ENCODE results near the gene DOCK10. TPM values are rescaled to one million over a fixed set of nuclear protein-coding genes. Genes with fewer than 3 reads are reported as not detected.

The DOCK10 gene
- total and polyA plus RNA-seq, 7 donors = 3.0 to 11.4 (median 5.4) TPM

DNA sequence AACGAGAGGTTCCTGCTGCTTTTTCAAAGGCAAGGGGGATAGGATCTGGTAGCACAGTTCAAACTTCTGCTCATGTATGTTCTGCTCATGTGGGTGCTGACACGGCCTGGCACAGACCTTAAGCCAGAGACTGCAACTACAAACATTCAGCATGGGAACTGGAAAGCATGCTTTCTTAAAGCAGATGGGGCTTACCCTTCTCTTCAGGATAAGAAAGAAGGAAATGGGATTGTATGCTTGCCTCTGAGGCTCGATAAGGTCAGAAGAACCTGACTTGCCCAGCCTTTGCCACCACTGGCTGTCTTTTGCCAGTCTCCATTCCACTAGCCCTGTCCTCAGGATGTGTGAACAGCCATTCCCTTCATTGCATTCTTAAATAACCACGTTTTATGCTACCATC is 10.7 kb downstream of the DOCK10 start:
- TF ChIP-seq POLR2AphosphoS5 (IDR thresholded peaks at IDR 0.05) (no peak), POLR2A (IDR thresholded peaks at IDR 0.05) (no peak), EP300 (IDR thresholded peaks at IDR 0.05) (no peak), CTCF (IDR thresholded peaks at IDR 0.05) (no peak)
- Histone ChIP-seq H3K4me1 (no peaks in the 10 kb centered on the region), H3K27ac (no peak overlapping the region), H3K36me3 (no peaks in the 10 kb centered on the region), H3K4me3 (no peak overlapping the region), H3K27me3 (no peaks in the 10 kb centered on the region), H3K9me3 (no peaks in the 10 kb centered on the region)
- no peak for DNase-seq
- WGBS, 2 donors = 64 to 69% methylated on average over 4 of the region's 4 CpGs
- intact Hi-C loops (cut with DNase I) = no loop called here

GRCh38 chr2:225030893-225031292 is 11.4 kb downstream of the DOCK10 start:
- Histone ChIP-seq H3K27me3 (no peaks in the 10 kb centered on the region), H3K4me1 (no peaks in the 10 kb centered on the region), H3K36me3 (no peaks in the 10 kb centered on the region), H3K9me3 (no peaks in the 10 kb centered on the region), H3K27ac (no peak overlapping the region), H3K4me3 (no peak overlapping the region)
- intact Hi-C loops (cut with DNase I) = no loop called here
- WGBS, 2 donors = 80 to 93% methylated on average over 1 of the region's 1 CpG
- no peak for DNase-seq
- TF ChIP-seq POLR2AphosphoS5 (IDR thresholded peaks at IDR 0.05) (no peak), CTCF (IDR thresholded peaks at IDR 0.05) (no peak), POLR2A (IDR thresholded peaks at IDR 0.05) (no peak), EP300 (IDR thresholded peaks at IDR 0.05) (no peak)

GRCh38 chr2:225030203-225030602 is 12.1 kb downstream of the DOCK10 start:
- H3K36me3 ChIP-seq = no peaks in the 10 kb centered on the region
- no peaks in the 10 kb centered on the region for H3K27me3 ChIP-seq
- no peaks in the 10 kb centered on the region for H3K9me3 ChIP-seq
- TF ChIP-seq POLR2A (IDR thresholded peaks at IDR 0.05) (no peak), CTCF (IDR thresholded peaks at IDR 0.05) (no peak), EP300 (IDR thresholded peaks at IDR 0.05) (no peak), POLR2AphosphoS5 (IDR thresholded peaks at IDR 0.05) (no peak)
- intact Hi-C loops (cut with DNase I) = no loop called here
- no peak overlapping the region for H3K4me3 ChIP-seq
- no peak for DNase-seq
- no peak overlapping the region for H3K27ac ChIP-seq
- no peaks in the 10 kb centered on the region for H3K4me1 ChIP-seq
- 70 to 87% methylated on average over 8 of the region's 8 CpGs for WGBS, 2 donors

- TF ChIP-seq POLR2AphosphoS5 (IDR thresholded peaks at IDR 0.05) (no peak), POLR2A (IDR thresholded peaks at IDR 0.05) (no peak), CTCF (IDR thresholded peaks at IDR 0.05) (no peak), EP300 (IDR thresholded peaks at IDR 0.05) (no peak)
- H3K27me3 ChIP-seq = no peaks in the 10 kb centered on the region
- intact Hi-C loops (cut with DNase I) = no loop called here
- 48 to 69% methylated on average over 3 of the region's 3 CpGs for WGBS, 2 donors
- no peaks in the 10 kb centered on the region for H3K36me3 ChIP-seq
- DNase-seq = no peak
- H3K9me3 ChIP-seq = no peaks in the 10 kb centered on the region
- H3K27ac ChIP-seq = no peak overlapping the region
- no peak overlapping the region for H3K4me3 ChIP-seq
- no peaks in the 10 kb centered on the region for H3K4me1 ChIP-seq
These were observed 13.7 kb downstream of the DOCK10 start for GRCh38 chr2:225028572-225028971.

DNA sequence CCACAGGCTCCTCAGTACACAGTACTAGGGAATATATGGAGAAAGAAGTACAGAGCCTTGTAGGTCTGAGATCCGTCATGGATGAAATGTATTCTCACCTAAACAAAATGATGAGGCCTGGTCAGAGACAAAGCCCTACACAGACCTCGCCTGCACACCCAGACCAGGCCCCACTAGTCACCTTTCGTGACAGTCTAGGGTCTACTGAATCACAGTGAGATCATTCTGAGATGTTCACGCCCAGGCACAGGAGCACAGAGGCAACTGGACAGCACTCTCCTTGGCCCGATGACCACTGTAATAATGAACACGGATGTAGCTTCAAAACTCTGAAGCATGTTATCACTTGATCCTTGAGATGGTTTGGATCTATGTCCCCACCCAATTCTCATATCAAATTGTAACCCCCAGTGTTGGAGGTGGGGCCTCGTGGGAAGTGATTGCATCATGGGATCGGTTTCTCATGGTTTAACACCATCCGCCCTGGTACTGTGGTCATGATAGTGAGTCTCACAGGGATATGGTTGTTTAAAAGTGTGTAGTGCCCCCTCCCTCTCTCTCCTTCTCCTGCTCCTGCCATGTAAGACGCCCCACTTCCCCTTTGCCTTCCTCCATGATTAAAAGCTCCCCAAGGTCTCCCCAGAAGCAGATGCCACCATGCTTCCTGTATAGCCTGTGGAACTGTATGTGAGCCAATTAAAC is 15.1 kb downstream of the DOCK10 start:
- DNase-seq = no peak
- intact Hi-C loops (cut with DNase I) = no loop called here
- 88 to 91% methylated on average over 10 of the region's 10 CpGs for WGBS, 2 donors

More for the DNA sequence above, 15.1 kb downstream of the DOCK10 start:
- H3K4me1 ChIP-seq = no peaks in the 10 kb centered on the region
- H3K27ac ChIP-seq = no peak overlapping the region
- no peaks in the 10 kb centered on the region for H3K27me3 ChIP-seq
- no peak overlapping the region for H3K4me3 ChIP-seq
- no peaks in the 10 kb centered on the region for H3K36me3 ChIP-seq
- no peaks in the 10 kb centered on the region for H3K9me3 ChIP-seq
- TF ChIP-seq EP300 (IDR thresholded peaks at IDR 0.05) (no peak), CTCF (IDR thresholded peaks at IDR 0.05) (no peak), POLR2AphosphoS5 (IDR thresholded peaks at IDR 0.05) (no peak), POLR2A (IDR thresholded peaks at IDR 0.05) (no peak)

All from sigmoid colon (tissue), 7 donors.